HG02763 (cell line): Measurements from ENCODE around the gene MYMK.

ENCODE experiments used
- ATAC-seq: cut with Tn5 transposase; IDR thresholded peaks from one replicate; pipeline ENCODE4 v1.9.1; 2021; ENCODE audit warnings: mild to moderate bottlenecking, moderate library complexity; ENCODE audit not compliant: unreplicated experiment

MYMK gene

GRCh38 chr9:133507246-133507965 is 17.4 kb downstream of the MYMK start:
- ATAC-seq = no peak

GRCh38 chr9:133506653-133507038 is 18.1 kb downstream of the MYMK start:
- no peak for ATAC-seq

GRCh38 chr9:133505901-133506652 is 18.7 kb downstream of the MYMK start:
- no peak for ATAC-seq

- ATAC-seq = no peak
Observed at GRCh38 chr9:133505186-133505830, 19.5 kb downstream of the MYMK start.

- ATAC-seq = no peak
Observed at GRCh38 chr9:133502112-133502511, 22.6 kb downstream of the MYMK start.

- ATAC-seq = no peak
Observed at GRCh38 chr9:133499892-133500270, 24.9 kb downstream of the MYMK start.

GRCh38 chr9:133499132-133499891 is 25.4 kb downstream of the MYMK start:
- ATAC-seq = no peak

- no peak for ATAC-seq
Observed at GRCh38 chr9:133496861-133497842, 27.6 kb downstream of the MYMK start.

- ATAC-seq = no peak
Observed at GRCh38 chr9:133495327-133496293, 29.1 kb downstream of the MYMK start.

GRCh38 chr9:133494636-133495326 is 30.0 kb downstream of the MYMK start:
- no peak for ATAC-seq

- no peak for ATAC-seq
Observed at GRCh38 chr9:133493845-133494540, 30.8 kb downstream of the MYMK start.

GRCh38 chr9:133493428-133493827 is 31.3 kb downstream of the MYMK start:
- no peak for ATAC-seq

GRCh38 chr9:133492061-133493021 is 32.4 kb downstream of the MYMK start:
- ATAC-seq = no peak

- no peak for ATAC-seq
Observed at GRCh38 chr9:133491656-133491925, 33.2 kb downstream of the MYMK start.

- no peak for ATAC-seq
Observed at GRCh38 chr9:133490865-133491655, 33.7 kb downstream of the MYMK start.

GRCh38 chr9:133490201-133490681 is 34.5 kb downstream of the MYMK start:
- no peak for ATAC-seq
